ENCODE measurements around the gene TIGIT. TPM values are rescaled to one million over a fixed set of nuclear protein-coding genes. Genes with fewer than 3 reads are reported as not detected.

The TIGIT gene
- total and polyA plus RNA-seq, 2 experiments from 2014 or later, result 0.07 to 0.50 TPM

- TF ChIP-seq ZNF462 (CRISPR knock-in tag; IDR thresholded peaks at IDR 0.05), result no peak
Observed at GRCh38 chr3:114351123-114351821, 57.4 kb downstream of the TIGIT start (continued).

DNA sequence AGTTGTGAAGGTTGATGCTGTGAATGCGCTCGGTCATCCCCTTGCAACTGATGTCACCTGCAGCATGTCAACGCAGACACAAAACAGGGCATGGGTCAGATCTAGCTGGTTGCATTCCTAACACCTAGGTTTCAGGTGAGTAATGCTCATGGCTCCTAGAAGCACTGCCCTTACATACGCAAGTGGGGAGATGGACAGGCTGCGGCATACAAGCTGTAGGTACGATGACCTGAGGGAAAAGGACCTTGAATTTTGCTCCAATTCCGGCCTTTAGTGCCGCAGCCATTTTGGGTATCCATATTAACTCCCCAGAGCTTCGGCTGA is 58.0 kb downstream of the TIGIT start:
- no peak overlapping the region for H3K4me2 ChIP-seq
- H3K4me1 Mint-ChIP-seq, result no peaks in the 10 kb centered on the region; the same call in 2 of the 3 replicates
- no peaks in the 10 kb centered on the region; the same call in 1 of the 2 replicates for H3K9me2 ChIP-seq (ENCODE audit: insufficient read depth)
- H3F3A ChIP-seq (replicated peaks; ENCODE audit: low read depth), result no peaks in the 10 kb centered on the region
- H3K27ac Mint-ChIP-seq, result no peak overlapping the region
- TF ChIP-seq STAT1 (IDR thresholded peaks at IDR 0.05; ENCODE audit: unreplicated experiment) (no peak), POLR2AphosphoS5 (IDR thresholded peaks at IDR 0.05; ENCODE audit: low read depth) (no peak), EZH2 (IDR thresholded peaks at IDR 0.05; ENCODE audit: low read depth, unreplicated experiment) (no peak), ZNF331 (CRISPR knock-in tag; IDR thresholded peaks at IDR 0.05; ENCODE audit: low read depth) (no peak)
- no peak overlapping the region for H3K27ac ChIP-seq (ENCODE audit: low read depth)
- no peaks in the 10 kb centered on the region for H3K36me3 ChIP-seq (ENCODE audit: insufficient read depth)
- H3K36me3 Mint-ChIP-seq (ENCODE audit: low read depth), result no peaks in the 10 kb centered on the region
- H3K27me3 Mint-ChIP-seq (ENCODE audit: insufficient read depth, low read depth, poor library complexity), result peaks cover 4% of the 10 kb centered on the region
- no peak overlapping the region for H3K4me3 Mint-ChIP-seq
- no peaks in the 10 kb centered on the region for H3K27me3 ChIP-seq (ENCODE audit: insufficient read depth)
- no peak overlapping the region for H2AFZ ChIP-seq
- H3K4me3 ChIP-seq, result no peak overlapping the region
- peaks cover 19% of the 10 kb centered on the region for H3K4me1 ChIP-seq (ENCODE audit: insufficient read depth)
- H4K20me1 ChIP-seq (replicated peaks; ENCODE audit: insufficient read depth), result no peaks in the 10 kb centered on the region
- DNase-seq (ENCODE audit: low spot score) (no peak), ATAC-seq (no peak)
- no peaks in the 10 kb centered on the region for H3K79me2 ChIP-seq (replicated peaks; ENCODE audit: insufficient read depth)
- H3K9me3 Mint-ChIP-seq, result no peaks in the 10 kb centered on the region

Measured in GM23338 (cell line).